ENCODE results near the gene RAB31.
"Not testable (repeated sequence)": the region's sequence is repeated elsewhere in the genome, so short reads cannot be mapped to it uniquely, and the experiment has no call there.

RAB31 gene

GRCh38 chr18:9764011-9764481, 55.9 kb downstream of the RAB31 start:
- Histone ChIP-seq H3K9ac (no peak overlapping the region), H3K27ac (no peak overlapping the region), H3K27me3 (ENCODE audit: control insufficient read depth, insufficient read depth, low read length) (no peaks in the 10 kb centered on the region), H3K4me2 (ENCODE audit: low read length) (no peak overlapping the region), H3K79me2 (no peaks in the 10 kb centered on the region), H3K36me3 (ENCODE audit: control insufficient read depth, insufficient read depth, low read length) (no peaks in the 10 kb centered on the region), H3K4me3 (ENCODE audit: low read depth, low read length) (no peak overlapping the region), H3K9me3 (ENCODE audit: control insufficient read depth, low read length) (no peaks in the 10 kb centered on the region), H2AFZ (no peak overlapping the region), H3K4me1 (no peaks in the 10 kb centered on the region)
- no peak for TF ChIP-seq CTCF (IDR thresholded peaks at IDR 0.05)

GRCh38 chr18:9765501-9765900, 57.4 kb downstream of the RAB31 start:
- Histone ChIP-seq H3K9me3 (ENCODE audit: control insufficient read depth, low read length) (no peaks in the 10 kb centered on the region), H3K27ac (no peak overlapping the region), H3K4me3 (ENCODE audit: low read depth, low read length) (no peak overlapping the region), H3K36me3 (ENCODE audit: control insufficient read depth, insufficient read depth, low read length) (no peaks in the 10 kb centered on the region), H3K4me1 (no peaks in the 10 kb centered on the region), H2AFZ (peak overlapping the region; percentile 45), H3K4me2 (ENCODE audit: low read length) (no peak overlapping the region), H3K27me3 (ENCODE audit: control insufficient read depth, insufficient read depth, low read length) (no peaks in the 10 kb centered on the region), H3K79me2 (no peaks in the 10 kb centered on the region), H3K9ac (no peak overlapping the region)
- TF ChIP-seq CTCF (IDR thresholded peaks at IDR 0.05), result no peak

- no peak for TF ChIP-seq CTCF (IDR thresholded peaks at IDR 0.05)
- no peaks in the 10 kb centered on the region for H3K4me1 ChIP-seq
- H3K27ac ChIP-seq, result no peak overlapping the region
- H2AFZ ChIP-seq, result peak overlapping the region; percentile 45
- no peak overlapping the region for H3K4me3 ChIP-seq (ENCODE audit: low read depth, low read length)
- no peak overlapping the region for H3K9ac ChIP-seq
- H3K27me3 ChIP-seq (ENCODE audit: control insufficient read depth, insufficient read depth, low read length), result no peaks in the 10 kb centered on the region
- H3K9me3 ChIP-seq (ENCODE audit: control insufficient read depth, low read length), result no peaks in the 10 kb centered on the region
- no peak overlapping the region for H3K4me2 ChIP-seq (ENCODE audit: low read length)
- H3K36me3 ChIP-seq (ENCODE audit: control insufficient read depth, insufficient read depth, low read length), result no peaks in the 10 kb centered on the region
- H3K79me2 ChIP-seq, result no peaks in the 10 kb centered on the region
These were observed 58.0 kb downstream of the RAB31 start for GRCh38 chr18:9766076-9766481.

DNA sequence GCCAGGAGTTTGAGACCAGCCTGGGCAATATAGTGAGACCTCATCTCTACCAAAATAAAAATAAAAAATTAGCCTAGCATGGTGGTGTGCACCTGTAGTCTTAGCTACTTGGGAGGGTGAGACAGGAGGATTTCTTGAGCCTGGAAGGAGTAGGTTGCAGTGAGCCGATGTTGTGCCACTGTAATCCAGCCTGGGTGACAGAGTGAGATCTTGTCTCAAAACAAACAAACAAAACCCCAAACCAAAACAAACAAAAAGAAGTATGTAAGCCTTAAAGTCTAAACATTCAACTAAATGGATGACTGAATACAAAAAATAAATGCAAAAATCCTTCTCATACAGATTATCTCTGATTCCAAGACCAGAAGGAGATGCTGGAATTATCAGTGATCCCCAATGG, 58.6 kb downstream of the RAB31 start:
- Histone ChIP-seq H2AFZ (no peak overlapping the region), H3K27ac (no peak overlapping the region), H3K4me3 (ENCODE audit: low read depth, low read length) (no peak overlapping the region), H3K4me1 (no peaks in the 10 kb centered on the region), H3K9ac (no peak overlapping the region), H3K9me3 (ENCODE audit: control insufficient read depth, low read length) (no peaks in the 10 kb centered on the region), H3K36me3 (ENCODE audit: control insufficient read depth, insufficient read depth, low read length) (no peaks in the 10 kb centered on the region), H3K4me2 (ENCODE audit: low read length) (no peak overlapping the region), H3K79me2 (no peaks in the 10 kb centered on the region), H3K27me3 (ENCODE audit: control insufficient read depth, insufficient read depth, low read length) (no peaks in the 10 kb centered on the region)
- no peak for TF ChIP-seq CTCF (IDR thresholded peaks at IDR 0.05)

- not testable (repeated sequence) for H3K4me1 ChIP-seq; H3K9me3 ChIP-seq (ENCODE audit: control insufficient read depth, low read length); H3K27ac ChIP-seq; H3K4me2 ChIP-seq (ENCODE audit: low read length); H3K27me3 ChIP-seq (ENCODE audit: control insufficient read depth, insufficient read depth, low read length); H3K4me3 ChIP-seq (ENCODE audit: low read depth, low read length); H2AFZ ChIP-seq; H3K79me2 ChIP-seq; H3K9ac ChIP-seq; H3K36me3 ChIP-seq (ENCODE audit: control insufficient read depth, insufficient read depth, low read length)
These were observed 60.1 kb downstream of the RAB31 start for GRCh38 chr18:9768071-9768691.

GRCh38 chr18:9770111-9770510, 62.0 kb downstream of the RAB31 start:
- not testable (repeated sequence) for H3K27ac ChIP-seq; H3K4me2 ChIP-seq (ENCODE audit: low read length); H3K4me3 ChIP-seq (ENCODE audit: low read depth, low read length); H3K79me2 ChIP-seq; H3K9ac ChIP-seq; H2AFZ ChIP-seq; H3K36me3 ChIP-seq (ENCODE audit: control insufficient read depth, insufficient read depth, low read length); H3K9me3 ChIP-seq (ENCODE audit: control insufficient read depth, low read length); H3K27me3 ChIP-seq (ENCODE audit: control insufficient read depth, insufficient read depth, low read length); H3K4me1 ChIP-seq
